ENCODE data around the gene EXD1.
"Not testable (repeated sequence)": the region's sequence is repeated elsewhere in the genome, so short reads cannot be mapped to it uniquely, and the experiment has no call there.

Gene EXD1, protein sequence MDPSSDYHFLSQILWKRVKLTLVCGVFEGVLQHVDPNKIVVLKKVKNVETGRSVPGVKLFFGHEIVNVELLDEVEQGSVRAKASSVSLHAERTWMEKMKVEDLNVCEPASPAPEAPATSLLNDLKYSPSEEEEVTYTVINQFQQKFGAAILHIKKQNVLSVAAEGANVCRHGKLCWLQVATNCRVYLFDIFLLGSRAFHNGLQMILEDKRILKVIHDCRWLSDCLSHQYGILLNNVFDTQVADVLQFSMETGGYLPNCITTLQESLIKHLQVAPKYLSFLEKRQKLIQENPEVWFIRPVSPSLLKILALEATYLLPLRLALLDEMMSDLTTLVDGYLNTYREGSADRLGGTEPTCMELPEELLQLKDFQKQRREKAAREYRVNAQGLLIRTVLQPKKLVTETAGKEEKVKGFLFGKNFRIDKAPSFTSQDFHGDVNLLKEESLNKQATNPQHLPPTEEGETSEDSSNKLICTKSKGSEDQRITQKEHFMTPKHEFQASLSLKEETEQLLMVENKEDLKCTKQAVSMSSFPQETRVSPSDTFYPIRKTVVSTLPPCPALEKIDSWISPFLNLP

DNA sequence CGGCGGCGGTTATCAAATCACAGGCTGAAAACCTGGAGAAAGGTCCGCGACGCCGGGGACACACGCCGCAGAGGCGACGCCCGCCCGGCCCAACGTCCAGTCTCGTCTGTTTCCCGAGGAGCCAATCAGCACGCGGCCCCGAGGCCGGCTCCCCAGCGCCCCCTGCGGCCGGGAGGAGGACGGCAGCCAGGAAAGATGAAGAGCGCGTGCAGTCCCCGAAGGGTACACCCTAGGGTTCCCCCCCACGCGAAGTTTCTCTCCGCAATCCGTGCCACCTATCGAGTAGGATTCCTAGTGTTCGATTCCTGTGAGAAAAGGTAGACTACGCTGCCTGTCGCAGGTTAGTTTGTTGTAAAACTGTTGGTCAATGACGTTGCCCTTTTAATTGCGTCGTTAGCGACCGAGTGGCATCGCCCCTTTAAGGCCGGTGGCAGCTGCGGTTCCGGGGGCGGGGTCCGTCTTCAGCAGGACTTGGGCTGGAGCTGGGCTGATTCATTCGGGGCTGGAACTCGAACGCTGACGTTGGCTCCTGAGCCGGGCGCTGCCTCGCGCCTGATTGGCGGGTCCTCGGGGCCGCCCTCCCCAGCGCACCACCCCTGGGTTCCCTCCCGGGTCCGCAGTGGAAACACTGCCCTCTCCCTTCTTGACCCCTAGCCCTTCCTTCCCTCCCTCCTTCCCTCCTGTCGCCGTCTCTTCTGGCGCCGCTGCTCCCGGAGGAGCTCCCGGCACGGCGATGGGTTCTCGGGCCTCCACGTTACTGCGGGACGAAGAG is at the start of gene EXD1, which contains the start of gene CHP1:
Gene EXD1 (minus strand): TSS at position 108 of the 772 bp plus-strand sequence. CDS start 4,182 bp downstream, outside the sequence.
Gene CHP1 (plus strand): TSS at position 619 of the 772 bp plus-strand sequence. CDS start 115 bp downstream, at position 734.
- peak; percentile 98 for DNase-seq (ENCODE audit: low read depth)

DNA sequence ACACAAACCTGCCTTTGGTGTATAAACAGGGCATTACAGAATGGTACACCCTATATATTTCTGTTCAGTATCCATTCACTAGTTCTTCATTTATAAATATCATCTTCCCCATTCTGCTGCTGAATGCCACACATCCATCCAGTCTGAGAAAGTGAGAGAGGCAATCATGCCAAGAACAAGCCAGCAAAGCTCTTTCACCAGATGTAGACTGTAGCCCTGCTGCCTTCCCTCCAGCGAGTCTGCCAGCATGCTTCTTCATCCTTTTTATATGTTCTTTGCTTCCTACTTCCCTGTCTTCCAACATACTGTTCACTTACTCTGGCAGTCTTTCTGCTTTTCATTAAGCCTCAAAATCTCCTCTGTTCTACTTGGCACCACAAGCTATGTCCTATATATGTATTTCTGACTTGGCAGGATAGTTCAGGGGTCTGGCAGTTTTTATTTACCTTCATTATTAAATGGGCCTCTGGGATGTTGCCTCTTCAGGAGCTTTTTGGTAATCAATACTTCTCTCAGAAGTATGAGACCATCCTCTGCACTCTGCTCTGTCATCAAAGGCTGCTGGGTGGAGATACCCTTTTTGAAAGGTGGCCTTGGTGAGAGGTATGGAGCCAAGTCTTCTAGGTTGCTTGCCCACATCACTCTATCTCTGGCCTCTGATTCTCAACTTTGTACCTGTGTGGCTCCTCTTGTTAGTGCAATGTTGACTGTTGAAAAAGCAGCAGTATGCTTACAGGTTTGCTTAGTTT is 49.2 kb upstream of the EXD1 start:
- DNase-seq (ENCODE audit: low read depth): no peak

DNA sequence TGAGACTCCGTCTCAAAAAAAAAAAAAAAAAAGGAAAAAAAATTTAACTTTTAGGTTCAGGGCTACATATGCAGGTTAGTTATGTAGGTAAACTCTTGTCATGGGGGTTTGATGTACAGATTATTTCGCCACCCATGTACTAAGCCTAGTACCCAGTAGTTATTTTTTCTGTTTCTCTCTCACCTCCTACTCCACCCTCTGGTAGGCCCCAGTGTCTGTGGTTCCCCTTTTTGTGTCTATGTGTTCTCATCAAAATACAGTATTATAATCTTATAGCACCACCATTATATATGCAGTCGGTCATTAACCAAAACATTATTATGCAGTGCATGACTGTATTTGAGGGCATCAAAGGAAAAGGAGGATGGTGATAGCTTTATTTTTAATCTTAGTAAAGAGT is 47.8 kb upstream of the EXD1 start:
- DNase-seq (ENCODE audit: low read depth): no peak

DNA sequence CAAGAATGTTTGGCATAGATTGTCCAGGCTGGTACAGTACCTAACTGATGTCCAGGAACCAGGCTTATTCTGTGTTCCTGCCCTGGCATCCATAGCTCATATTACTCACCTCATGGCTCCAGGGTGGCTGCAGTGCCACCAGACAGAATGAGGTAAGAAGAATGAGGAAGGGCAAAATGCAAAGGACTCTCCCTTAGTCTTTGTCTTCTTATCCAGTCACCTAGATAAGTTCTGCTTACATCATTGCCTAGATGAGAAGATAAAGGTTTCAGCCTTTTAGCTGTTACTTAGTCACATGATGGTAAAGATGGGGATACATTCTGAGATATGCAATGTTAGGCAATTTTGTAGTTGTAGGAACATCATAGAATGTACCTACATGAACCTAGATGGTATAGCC is 46.3 kb upstream of the EXD1 start:
- no peak for DNase-seq (ENCODE audit: low read depth)

DNA sequence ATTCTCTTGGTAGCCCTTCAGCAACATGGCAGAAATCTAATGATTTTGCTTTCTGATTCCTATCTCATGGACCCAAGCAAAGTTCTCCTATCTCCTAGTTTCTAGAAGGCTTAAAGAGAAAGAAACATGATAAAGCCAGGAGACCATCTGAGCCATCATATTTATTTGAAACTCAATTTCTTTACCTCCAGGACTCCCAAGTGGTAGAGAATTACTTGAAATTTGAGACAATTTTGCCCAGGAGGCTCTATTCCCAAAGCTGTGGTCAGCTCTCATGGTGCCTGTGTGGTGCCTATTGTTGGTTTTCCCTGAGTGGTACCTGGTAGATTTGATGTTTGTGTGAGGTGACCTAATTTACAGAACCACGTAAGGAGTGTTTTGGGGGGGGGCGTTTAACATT is 39.3 kb upstream of the EXD1 start:
- DNase-seq (ENCODE audit: low read depth): no peak

DNA sequence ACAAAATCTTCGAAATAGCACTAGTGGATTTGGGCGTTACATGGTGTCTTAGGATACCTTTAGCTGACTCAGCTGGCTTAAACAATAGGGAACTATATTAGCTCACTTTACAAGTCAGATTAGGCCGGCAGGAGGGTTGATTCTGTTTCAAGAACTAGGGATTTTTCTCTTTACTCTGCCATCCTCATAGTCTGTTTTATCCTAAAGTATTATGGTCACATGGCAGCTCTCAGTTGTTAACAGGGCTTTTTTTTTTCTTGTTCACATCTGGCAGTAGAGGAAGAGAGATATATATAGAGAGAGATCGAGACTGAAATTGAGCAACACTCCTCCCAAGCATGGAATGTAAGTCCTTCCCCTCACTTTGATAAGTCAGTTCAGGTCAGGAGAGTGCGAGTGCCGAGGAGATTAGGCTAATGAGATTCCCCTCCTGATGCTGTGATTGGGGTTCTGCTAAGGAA is 33.4 kb upstream of the EXD1 start:
- DNase-seq (ENCODE audit: low read depth): no peak

DNA sequence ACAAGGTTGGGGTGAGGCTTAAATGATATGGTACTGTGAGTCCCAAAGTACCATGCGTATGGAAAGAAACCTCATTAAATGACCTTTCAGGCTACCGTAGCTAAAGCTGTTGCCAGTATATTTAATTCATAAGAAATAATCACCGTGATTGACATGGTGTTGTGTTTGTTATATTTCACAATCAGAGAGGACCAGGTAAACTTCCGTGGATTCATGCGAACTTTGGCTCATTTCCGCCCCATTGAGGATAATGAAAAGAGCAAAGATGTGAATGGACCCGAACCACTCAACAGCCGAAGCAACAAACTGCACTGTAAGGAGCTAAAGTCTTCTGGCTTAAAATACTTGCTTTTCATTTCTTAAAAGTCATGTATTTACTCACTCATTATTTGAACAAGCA is 32.0 kb upstream of the EXD1 start:
- DNase-seq (ENCODE audit: low read depth): no peak

DNA sequence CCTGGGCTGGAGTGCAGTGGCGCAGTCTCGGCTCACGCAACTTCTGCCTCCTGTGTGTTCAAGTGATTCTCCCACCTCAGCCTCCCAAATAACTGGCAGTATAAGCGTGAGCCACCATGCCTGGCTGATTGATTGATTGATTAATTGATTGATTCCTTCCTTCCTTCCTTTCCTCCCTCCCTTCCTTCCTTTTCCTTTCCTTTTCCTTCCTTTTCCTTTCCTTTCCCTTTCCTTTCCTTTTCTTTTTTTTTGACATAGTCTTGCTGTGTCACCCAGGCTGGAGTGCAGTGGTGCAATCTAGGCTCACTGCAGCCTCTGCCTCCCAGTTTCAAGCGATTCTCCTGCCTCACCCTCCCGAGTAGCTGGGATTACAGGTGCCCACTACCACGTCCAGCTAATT is 30.4 kb upstream of the EXD1 start:
- DNase-seq (ENCODE audit: low read depth): not testable (repeated sequence)

DNA sequence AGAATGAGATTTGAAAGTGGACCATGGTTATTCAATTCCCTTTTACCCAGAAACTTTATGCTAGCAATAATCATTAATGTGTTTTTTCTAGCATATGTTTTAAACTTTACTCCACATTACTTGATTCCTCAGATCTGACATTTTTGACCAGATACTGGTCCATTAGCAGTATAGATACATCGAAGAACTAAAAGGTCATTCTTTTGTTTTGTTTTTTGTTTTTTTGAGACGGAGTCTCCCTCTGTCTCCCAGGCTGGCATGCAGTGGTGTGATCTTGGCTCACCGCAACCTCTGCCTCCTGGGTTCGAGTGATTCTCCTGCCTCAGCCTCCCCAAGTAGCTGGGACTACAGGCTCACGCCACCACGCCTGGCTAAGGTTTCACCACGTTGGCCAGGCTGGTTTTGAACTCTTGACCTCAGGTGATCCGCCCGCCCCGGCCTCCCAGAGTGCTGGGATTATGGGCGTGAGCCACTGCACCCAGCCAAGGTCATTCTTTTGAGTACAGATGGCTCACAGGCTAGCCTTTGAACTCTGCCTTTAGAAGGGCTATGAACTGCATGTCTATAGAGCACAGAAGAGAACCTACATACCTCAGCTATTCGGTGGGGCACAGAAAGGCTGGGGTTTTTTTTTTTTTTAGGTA is 29.1 kb upstream of the EXD1 start:
- no peak for DNase-seq (ENCODE audit: low read depth)

DNA sequence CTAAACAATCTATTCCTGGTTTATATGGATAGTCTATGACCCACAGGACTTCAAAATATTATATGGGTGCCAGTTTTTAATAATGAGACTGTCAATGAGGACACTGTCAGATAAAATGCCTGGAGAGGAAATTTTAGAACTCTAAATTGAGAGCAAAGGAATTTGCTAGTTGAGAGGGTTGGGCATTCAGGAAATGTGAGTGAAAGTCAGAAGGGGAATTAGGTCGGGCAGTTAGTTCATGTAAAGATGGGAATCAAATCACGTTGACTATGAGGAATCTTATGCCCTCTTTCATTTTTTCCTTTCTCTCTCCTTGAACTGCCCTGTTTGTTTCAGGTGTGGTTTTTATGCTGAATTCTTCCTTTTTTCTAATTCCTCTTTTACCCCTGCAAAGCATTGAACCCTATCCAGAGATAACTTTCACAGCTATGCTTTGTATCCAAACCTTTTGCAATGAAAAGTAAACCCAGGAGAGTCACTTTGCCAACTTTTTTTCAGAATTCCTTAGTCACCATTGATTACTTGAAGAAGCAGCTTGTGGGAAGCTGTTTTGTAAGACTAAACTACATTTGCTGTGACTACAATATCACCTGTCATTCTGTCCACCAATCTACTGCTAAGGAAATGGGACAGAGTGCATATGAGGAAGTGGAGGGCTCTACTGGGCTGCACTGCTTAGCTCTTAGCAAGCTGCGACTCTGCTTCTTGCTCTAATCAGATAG is 28.4 kb upstream of the EXD1 start:
- peak; percentile 74 for DNase-seq (ENCODE audit: low read depth)

DNA sequence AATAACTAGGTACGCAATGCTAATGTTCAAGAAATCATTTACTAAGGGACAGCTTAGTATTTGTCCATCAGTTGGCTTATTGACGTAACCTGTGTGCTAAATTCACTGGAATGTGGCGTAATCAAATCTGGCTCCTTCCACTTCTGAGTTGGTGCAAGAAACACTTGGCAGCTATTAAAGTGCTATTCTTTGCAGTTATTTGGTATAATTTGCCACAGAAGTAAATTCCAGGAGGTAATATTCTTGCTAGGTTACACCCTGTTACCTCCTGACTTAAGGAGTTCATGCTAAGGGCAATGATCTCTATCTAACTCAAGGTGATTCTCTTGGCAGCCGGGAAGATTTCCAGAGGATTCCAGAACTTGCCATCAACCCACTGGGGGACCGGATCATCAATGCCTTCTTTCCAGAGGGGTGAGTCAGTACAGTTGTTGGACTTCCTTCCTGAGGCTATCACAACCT is 26.1 kb upstream of the EXD1 start:
- peak; percentile 68 for DNase-seq (ENCODE audit: low read depth)

DNA sequence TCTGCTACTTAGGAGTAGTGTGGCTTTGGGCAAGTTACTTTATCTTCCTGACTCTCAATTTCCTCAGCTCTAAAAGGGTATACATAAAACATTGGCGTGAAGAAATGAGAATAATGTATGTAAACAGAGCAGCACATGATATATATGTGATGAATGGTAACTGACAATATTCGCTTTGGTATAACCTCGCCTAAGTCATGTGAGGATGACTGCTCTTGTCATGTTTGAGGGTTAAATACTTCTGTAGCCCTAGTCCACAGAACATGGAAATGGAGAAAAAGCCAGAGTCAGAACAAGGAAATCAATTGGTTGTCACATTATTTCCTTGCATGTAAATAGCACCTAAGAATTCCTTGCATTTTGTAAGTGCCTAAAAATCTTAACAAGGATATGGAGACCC is 25.5 kb upstream of the EXD1 start:
- DNase-seq (ENCODE audit: low read depth): no peak

DNA sequence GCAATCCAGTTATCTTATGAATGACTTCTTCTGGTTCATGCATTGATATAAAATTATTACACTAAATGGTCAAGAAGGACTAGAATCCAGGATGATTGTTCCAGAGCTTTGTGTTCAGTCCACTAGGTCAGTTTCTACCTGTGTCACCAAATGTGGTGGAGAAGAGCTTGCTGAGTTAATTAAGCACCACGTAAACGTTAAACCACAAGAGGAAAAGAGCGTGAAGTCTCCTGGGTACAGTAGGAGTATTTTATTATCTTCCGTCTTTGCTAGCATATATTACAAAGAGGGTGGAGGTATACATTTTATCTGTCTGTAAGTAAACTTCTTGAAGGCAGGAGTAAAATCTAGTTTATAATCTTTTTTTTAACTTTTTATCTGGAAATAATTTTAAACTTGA is 24.0 kb upstream of the EXD1 start:
- DNase-seq (ENCODE audit: low read depth): no peak

DNA sequence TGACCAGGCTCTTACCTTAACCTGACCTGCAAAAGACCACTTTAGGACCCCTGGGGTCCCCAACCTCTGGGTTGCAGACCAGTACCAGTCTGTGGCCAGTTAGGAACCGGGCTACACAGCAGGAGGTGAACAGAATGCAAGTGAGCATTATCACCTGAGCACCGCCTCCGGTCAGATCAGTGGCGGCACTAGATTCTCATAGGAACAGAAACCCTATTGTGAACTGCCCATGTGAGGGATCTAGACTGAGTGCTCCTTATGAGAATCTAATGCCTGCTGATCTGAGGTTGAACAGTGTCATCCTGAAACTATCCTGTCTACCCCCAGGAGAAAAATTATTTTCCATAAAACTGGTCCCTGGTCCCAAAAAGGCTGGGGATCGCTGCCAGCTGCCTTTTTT is 20.9 kb upstream of the EXD1 start:
- no peak for DNase-seq (ENCODE audit: low read depth)

DNA sequence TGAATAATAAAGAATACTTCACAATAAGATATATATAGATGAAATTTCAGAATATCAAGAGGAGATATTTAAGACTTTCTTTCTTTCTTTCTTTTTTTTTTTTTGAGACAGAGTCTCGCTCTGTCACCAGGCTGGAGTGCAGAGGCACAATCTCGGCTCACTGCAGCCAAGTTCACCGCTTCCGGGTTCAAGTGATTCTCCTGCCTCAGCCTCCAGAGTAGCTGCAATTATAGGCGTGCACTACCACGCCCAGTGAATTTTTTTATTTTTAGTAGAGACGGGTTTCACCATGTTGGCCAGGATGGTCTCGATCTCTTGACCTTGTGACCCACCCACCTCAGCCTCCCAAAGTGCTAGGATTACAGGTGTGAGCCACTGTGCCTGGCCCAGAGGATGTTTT is 20.2 kb upstream of the EXD1 start:
- not testable (repeated sequence) for DNase-seq (ENCODE audit: low read depth)

DNA sequence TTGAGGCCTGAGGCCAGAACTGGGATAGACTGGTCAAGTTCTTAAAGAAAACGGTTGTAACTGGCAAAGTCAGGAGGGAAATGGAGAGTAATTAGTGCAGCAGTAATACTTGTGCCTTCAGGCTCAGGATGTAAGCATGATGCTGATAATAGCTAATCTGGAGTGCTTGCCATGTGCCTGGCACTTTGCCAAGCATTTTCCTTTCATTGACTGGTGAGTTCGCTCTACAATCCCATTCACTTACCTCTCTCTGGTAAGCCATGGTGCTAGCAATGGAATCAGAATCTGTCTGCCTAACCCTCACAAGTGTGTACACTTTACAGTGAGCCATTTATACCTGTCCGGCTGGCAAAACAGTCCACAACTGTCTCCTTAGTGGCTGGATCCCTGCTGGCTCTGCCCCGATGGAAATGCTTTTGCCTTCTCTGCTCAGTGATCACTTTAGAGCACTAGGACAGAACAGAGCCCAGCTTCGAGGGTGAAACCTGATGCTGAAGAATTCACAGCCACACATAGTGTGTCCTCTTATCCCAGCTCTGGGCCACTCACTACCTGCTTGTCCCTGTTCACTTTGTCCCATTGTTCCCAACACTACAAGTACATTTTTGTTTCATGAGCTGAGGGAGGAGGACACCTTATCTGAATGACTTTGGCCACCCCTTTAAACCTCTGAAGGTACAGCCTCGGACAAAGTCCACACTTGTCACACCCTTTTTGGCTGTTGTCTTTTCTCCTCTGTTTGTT is 10.8 kb upstream of the EXD1 start:
- DNase-seq (ENCODE audit: low read depth): no peak

DNA sequence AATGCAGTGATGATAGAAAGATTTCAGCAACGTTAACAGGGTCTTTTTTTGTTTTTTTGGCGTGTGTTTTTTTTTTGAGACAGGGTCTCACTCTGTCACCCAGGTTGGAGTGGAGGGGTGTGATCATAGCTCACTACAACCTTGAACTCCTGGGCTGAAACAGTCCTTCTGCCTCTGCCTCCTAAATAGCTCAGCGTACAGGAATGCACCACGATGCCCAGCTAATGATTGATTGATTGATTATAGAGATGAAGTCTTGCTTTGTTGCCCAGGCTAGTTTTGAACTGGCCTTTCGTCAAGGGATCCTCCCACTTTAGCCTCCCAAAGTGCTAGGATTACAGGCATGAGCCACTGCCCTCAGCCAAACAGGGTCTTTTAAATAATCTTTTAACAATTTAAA is 7.5 kb upstream of the EXD1 start:
- no peak for DNase-seq (ENCODE audit: low read depth)

DNA sequence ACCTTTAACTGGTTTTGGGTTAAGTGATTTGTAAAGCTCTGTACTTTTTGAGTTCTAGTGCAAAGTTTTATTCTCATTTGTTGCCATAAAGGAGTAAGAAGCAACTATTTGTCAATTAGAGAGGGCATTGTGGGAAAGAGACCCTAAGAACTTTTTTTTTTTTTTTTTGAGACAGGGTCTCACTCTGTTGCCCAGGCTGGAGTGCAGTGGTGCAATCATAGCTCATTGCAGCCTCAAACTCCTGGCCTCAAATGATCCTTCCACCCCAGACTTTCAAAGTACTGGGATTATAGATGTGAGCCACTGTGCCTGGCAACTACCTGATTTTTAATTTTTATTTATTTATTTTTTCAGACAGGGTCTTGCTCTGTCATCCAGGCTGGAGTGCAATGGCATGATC is 5.4 kb upstream of the EXD1 start:
- DNase-seq (ENCODE audit: low read depth): no peak

DNA sequence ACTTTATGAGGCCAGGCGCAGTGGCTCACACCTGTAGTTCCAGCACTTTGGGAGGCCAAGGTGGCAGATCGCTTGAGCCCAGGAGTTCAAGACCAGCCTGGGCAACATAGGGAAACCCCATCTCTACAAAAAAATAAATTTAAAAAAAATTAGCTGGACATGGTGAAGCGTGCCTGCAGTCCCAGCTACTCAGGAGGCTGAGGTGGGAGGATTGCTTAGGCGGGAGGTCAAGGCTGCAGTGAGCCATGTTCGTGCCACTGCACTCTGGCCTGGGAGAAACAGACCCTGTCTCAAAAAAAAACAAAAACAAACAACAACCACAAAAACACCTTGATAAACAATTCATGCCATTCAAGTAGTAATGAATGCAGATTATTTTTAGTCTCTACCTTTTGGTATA is 4.7 kb upstream of the EXD1 start:
- not testable (repeated sequence) for DNase-seq (ENCODE audit: low read depth)

DNA sequence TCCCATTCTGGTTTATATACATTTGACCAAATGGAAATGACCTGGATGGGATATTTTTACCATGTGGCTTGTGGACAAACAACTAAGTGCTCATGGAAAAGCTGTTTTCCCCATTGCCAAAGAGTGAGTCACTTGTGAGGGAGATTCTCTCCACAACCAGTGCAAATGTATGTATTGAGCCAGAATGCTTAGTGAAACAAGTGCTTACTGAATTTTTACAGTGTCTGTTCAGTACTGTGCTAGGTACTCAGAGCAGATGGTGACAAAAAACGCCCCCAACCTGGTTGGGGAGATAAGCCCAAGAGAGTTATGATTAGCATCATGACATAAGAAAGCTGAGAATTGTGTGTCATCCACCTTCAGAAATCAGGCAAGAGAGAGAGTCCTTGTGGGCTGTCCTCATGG is 2.8 kb upstream of the EXD1 start:
- peak; percentile 66 for DNase-seq (ENCODE audit: low read depth)

Data from fibroblast of gingiva (primary cell).